Activated CD4-positive, alpha-beta T cell treated with anti-CD3 and anti-CD28 coated beads, Interleukin-2, amount 10 ng/mL, durations not matched to agents 24 days and 14 days (primary cell): ENCODE measurements around the gene CCS. TPM values are rescaled to one million over a fixed set of nuclear protein-coding genes. Genes with fewer than 3 reads are reported as not detected.
"Not testable (repeated sequence)": the region's sequence is repeated elsewhere in the genome, so short reads cannot be mapped to it uniquely, and the experiment has no call there.

ENCODE experiments used
- DNase-seq: peaks from one replicate; pipeline ENCODE4 v3.0.0; 2022
- H3K27ac Mint-ChIP-seq: one replicate; pipeline ENCODE4 v1.8.0; 2022; ENCODE audit warnings: mild to moderate bottlenecking, mixed read lengths
- H3K27me3 Mint-ChIP-seq: one replicate; pipeline ENCODE4 v1.8.0; 2022; ENCODE audit warnings: mixed read lengths
- H3K36me3 Mint-ChIP-seq: one replicate; pipeline ENCODE4 v1.8.0; 2022; ENCODE audit warnings: low read depth, mild to moderate bottlenecking, mixed read lengths
- H3K4me1 Mint-ChIP-seq: one replicate; pipeline ENCODE4 v1.8.0; 2021; ENCODE audit warnings: mixed read lengths
- H3K4me3 Mint-ChIP-seq: one replicate; pipeline ENCODE4 v1.8.0; 2022; ENCODE audit warnings: mild to moderate bottlenecking, moderate library complexity, mixed read lengths
- H3K9me3 Mint-ChIP-seq: one replicate; pipeline ENCODE4 v1.8.0; 2021; ENCODE audit warnings: mixed read lengths
- intact Hi-C: fragments of 100-400 bp; cut with micrococcal nuclease; formaldehyde crosslinking; loops from one replicate; pipeline ENCODE4 v1.15.1; 2023
- total RNA-seq: library from RNA; stranded (reverse); gene quantifications from 2 replicates; pipeline ENCODE4 v1.2.3, GENCODE V29; 2022

Gene CCS
- total RNA-seq, result 28.3 and 31.4 TPM in 2 replicates

- intact Hi-C loops, result loop anchor here (1.0 to 2.0 kb wide), 4 partner anchors 24 to 86 kb away; partner anchors contain the start of genes ACTN3, RBM14, RBM4 and ZDHHC24
- Mint-ChIP-seq H3K27me3 (no peaks in the 10 kb centered on the region), H3K27ac (peak within 1 kb of the TSS; percentile 97), H3K9me3 (no peaks in the 10 kb centered on the region), H3K4me3 (peak within 1 kb of the TSS; percentile 99), H3K36me3 (peaks cover 3% of the 10 kb centered on the region), H3K4me1 (peaks cover 21% of the 10 kb centered on the region)
- peak; percentile 99 for DNase-seq
Observed at GRCh38 chr11:66592457-66593302, at the start of gene CCS, which contains the start of gene CCDC87. CCS (plus strand) TSS chr11:66593185; CDS start chr11:66593262, 77 bp downstream. CCDC87 (minus strand) TSS chr11:66593063; CDS start chr11:66593015, 48 bp downstream.

- Mint-ChIP-seq H3K36me3 (peaks cover 25% of the 10 kb centered on the region), H3K27ac (peak overlapping the region; percentile 61), H3K9me3 (no peaks in the 10 kb centered on the region), H3K4me3 (peak overlapping the region; percentile 75), H3K27me3 (peaks cover 2% of the 10 kb centered on the region), H3K4me1 (peaks cover 17% of the 10 kb centered on the region)
- DNase-seq, result peak; percentile 83
- intact Hi-C loops, result no loop called here
Observed at GRCh38 chr11:66543263-66544107, 49.5 kb upstream of the CCS start.

DNA sequence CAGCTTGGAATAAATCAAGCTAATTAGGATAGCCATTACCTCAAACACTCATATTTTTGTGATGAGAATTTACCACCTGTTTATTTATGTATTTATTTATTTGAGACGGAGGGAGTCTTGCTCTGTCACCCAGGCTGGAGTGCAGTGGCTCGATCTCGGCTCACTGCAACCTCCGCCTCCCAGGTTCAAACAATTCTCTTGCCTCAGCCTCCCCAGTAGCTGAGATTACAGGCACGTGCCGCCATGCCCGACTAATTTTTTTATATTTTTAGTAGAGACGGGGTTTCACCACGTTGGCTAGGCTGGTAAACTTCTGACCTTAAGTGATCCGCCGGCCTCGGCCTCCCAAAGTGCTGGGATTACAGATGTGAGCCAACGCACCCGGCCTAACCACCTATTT, 48.0 kb upstream of the CCS start:
- peaks cover 17% of the 10 kb centered on the region for H3K4me1 Mint-ChIP-seq
- DNase-seq, H3K9me3 Mint-ChIP-seq, intact Hi-C loops: not testable (repeated sequence)
- peaks cover 11% of the 10 kb centered on the region for H3K27me3 Mint-ChIP-seq
- peak overlapping the region; percentile 89 for H3K4me3 Mint-ChIP-seq
- peak overlapping the region; percentile 80 for H3K27ac Mint-ChIP-seq
- H3K36me3 Mint-ChIP-seq, result peaks cover 22% of the 10 kb centered on the region

DNA sequence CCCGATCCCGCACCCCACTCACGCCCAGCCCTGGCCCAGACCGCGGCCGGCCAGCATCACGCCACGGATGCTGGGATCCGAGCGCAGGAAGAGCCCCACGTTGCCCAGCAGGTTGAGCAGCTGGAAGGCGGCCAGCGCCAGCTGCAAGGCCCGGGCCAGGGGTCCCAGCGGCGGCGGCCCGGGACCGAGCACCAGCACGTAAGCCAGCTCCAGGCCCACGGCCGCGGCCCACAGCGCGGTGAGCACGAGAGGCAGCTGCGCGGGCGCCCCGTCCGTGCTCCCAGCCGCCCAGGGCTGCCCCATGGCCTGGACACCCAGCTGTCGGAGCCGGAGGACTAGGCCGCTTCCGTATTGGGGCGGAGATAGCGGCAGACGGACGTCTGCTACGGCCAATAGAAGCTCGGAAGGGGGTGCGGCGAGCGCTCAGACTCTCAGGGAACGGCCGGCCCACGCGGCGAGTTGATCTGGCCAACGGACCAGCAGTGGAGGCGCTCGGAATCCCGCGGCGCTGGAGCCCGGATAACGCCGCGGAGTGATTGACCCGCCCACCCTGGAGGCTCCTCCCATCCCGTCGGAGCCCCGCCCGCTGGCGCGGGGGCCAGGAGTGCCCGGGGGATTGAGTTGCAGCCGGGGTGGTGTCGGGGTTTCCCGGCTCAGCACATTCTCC, 47.2 kb upstream of the CCS start, which contains the start of gene ZDHHC24:
Gene ZDHHC24 (minus strand): TSS at position 348 of the 667 bp plus-strand sequence. CDS start 45 bp downstream, at position 303.
- no peaks in the 10 kb centered on the region for H3K9me3 Mint-ChIP-seq

DNA sequence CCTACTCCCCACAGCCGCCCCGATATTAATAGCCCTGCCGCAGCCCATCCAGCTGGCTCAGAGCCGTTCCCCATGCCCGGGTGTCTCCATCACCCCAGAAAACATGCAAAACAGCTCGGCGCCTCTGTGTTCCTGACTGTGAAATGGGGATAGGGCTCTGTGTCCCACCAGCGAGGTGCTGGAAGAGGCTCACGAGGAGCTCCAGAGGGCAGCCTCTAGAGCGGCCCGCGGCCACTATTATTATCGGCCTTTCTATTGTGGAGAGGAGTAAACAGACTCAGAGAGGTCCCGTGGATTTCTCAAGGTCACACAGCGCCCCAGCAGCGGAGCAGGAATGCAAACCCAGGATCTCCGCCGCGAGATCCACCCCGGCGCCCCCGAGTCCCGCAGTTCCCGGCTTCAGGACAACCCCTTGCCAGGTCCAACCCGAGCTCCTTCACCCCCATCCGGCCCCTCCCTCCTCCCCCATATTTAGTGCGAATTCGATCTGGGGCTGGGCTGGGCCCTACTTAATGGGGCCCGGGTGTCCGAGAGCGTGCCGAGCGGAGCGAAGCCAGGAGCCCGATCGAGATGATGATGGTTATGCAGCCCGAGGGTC, 46.5 kb upstream of the CCS start, which contains the start of gene ACTN3:
Gene ACTN3 (plus strand): TSS at position 536 of the 598 bp plus-strand sequence. CDS start 35 bp downstream, at position 571.
- intact Hi-C loops, result loop anchor here (1.0 to 2.0 kb wide), 4 partner anchors 36 to 132 kb away; partner anchors contain the start of genes BBS1, CCDC87, CCS and DPP3
- no peaks in the 10 kb centered on the region for H3K9me3 Mint-ChIP-seq
- peak within 1 kb of the TSS; percentile 79 for H3K27ac Mint-ChIP-seq
- H3K36me3 Mint-ChIP-seq, result peaks cover 16% of the 10 kb centered on the region
- peak within 1 kb of the TSS; percentile 89 for H3K4me3 Mint-ChIP-seq
- H3K4me1 Mint-ChIP-seq, result peaks cover 17% of the 10 kb centered on the region
- no peak for DNase-seq
- peaks cover 13% of the 10 kb centered on the region for H3K27me3 Mint-ChIP-seq

More for the DNA sequence above, 47.2 kb upstream of the CCS start, which contains the start of gene ZDHHC24:
- intact Hi-C loops, result loop anchor here (1.0 to 2.0 kb wide), 4 partner anchors 36 to 132 kb away; partner anchors contain the start of genes BBS1, CCDC87, CCS and DPP3
- H3K27me3 Mint-ChIP-seq, result peaks cover 13% of the 10 kb centered on the region
- peak within 1 kb of the TSS; percentile 89 for H3K4me3 Mint-ChIP-seq
- DNase-seq, result peak; percentile 97
- H3K36me3 Mint-ChIP-seq, result peaks cover 20% of the 10 kb centered on the region
- H3K4me1 Mint-ChIP-seq, result peaks cover 17% of the 10 kb centered on the region
- H3K27ac Mint-ChIP-seq, result peak within 1 kb of the TSS; percentile 80

DNA sequence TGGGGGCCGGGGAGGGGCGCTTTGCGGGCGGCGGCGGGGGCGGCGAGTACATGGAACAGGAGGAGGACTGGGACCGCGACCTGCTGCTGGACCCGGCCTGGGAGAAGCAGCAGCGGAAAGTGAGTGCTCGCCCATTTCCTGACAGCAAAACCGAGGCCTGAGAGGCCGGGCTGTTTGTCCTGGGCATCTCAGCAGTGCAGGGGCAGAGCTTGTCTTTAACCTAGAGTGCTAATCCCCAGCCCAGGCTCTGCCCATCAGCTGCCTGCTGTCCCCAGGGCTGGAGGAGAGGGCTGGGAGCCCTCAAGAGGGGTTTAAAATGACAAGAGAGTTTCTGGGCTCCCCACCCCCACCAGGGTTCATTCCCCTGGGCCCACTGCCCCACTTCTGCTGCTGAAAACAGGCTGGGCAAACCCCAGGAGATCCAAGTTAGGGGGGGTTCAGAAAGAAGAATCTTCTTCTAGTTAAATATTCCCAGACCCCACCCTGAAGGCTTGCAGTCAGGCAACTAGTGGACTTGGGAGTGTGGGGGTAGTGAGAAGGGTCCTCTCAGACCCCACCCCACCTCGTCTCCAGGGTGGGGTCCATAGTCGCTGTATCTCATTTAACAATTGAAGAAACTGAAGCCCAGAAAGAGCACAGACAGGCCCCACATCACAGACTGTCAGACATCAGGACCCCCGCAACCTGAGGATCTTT, 45.9 kb upstream of the CCS start:
- no peaks in the 10 kb centered on the region for H3K9me3 Mint-ChIP-seq
- H3K4me1 Mint-ChIP-seq, result peaks cover 17% of the 10 kb centered on the region
- H3K27me3 Mint-ChIP-seq, result peaks cover 13% of the 10 kb centered on the region
- peaks cover 10% of the 10 kb centered on the region for H3K36me3 Mint-ChIP-seq
- intact Hi-C loops, result loop anchor here (1.0 to 2.0 kb wide), 4 partner anchors 37 to 131 kb away; partner anchors contain the start of genes BBS1, CCDC87, CCS and DPP3
- no peak overlapping the region for H3K27ac Mint-ChIP-seq
- peak overlapping the region; percentile 89 for H3K4me3 Mint-ChIP-seq
- peak; percentile 61 for DNase-seq

DNA sequence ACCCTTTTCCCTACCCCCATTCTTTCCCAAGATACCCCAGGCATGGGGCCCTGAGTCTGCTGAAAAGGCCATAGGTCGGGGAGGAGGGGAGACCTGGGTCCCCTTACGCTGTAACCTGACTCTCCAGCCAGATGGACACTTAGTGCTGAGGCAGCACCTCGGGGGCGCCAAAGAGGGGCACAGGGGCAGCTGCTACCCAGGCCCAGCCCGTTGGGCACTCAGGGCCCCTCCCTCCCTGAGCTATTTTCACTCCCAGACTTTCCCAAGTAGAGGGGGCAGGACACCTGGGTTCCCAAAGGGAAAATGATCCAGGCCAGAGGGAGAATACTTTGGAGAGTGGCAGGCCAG, 45.3 kb upstream of the CCS start:
- intact Hi-C loops, result loop anchor here (2.0 kb wide), 1 partner anchor 45 kb away; the partner anchor contains the start of genes CCDC87 and CCS
- H3K9me3 Mint-ChIP-seq, result no peaks in the 10 kb centered on the region
- peaks cover 15% of the 10 kb centered on the region for H3K4me1 Mint-ChIP-seq
- H3K4me3 Mint-ChIP-seq, result no peak overlapping the region
- peaks cover 13% of the 10 kb centered on the region for H3K27me3 Mint-ChIP-seq
- no peak overlapping the region for H3K27ac Mint-ChIP-seq
- H3K36me3 Mint-ChIP-seq, result peaks cover 5% of the 10 kb centered on the region
- no peak for DNase-seq

DNA sequence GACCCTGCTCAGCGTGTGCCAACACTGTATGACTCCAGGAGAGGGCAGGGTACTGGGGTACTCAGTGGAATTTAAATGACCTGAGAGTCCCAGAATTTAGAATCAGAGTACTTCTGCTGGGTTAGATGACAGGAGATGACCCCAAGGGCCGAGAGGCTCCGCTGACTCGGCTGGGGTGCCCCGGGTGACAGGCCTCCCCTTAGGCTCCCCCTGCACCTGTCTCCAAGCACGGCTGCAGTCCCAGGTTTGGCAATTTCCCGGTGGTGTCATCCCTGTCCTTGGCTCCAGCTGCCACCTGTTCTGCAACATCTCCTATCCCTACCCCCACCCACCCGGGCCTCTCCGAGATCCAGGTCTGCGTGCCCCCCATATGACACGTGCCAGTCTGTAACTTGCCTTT, 44.9 kb upstream of the CCS start:
- no peak overlapping the region for H3K4me3 Mint-ChIP-seq
- no peak for DNase-seq
- H3K36me3 Mint-ChIP-seq, result peaks cover 4% of the 10 kb centered on the region
- peaks cover 13% of the 10 kb centered on the region for H3K27me3 Mint-ChIP-seq
- H3K4me1 Mint-ChIP-seq, result peaks cover 15% of the 10 kb centered on the region
- intact Hi-C loops, result no loop called here
- H3K9me3 Mint-ChIP-seq, result no peaks in the 10 kb centered on the region
- no peak overlapping the region for H3K27ac Mint-ChIP-seq

DNA sequence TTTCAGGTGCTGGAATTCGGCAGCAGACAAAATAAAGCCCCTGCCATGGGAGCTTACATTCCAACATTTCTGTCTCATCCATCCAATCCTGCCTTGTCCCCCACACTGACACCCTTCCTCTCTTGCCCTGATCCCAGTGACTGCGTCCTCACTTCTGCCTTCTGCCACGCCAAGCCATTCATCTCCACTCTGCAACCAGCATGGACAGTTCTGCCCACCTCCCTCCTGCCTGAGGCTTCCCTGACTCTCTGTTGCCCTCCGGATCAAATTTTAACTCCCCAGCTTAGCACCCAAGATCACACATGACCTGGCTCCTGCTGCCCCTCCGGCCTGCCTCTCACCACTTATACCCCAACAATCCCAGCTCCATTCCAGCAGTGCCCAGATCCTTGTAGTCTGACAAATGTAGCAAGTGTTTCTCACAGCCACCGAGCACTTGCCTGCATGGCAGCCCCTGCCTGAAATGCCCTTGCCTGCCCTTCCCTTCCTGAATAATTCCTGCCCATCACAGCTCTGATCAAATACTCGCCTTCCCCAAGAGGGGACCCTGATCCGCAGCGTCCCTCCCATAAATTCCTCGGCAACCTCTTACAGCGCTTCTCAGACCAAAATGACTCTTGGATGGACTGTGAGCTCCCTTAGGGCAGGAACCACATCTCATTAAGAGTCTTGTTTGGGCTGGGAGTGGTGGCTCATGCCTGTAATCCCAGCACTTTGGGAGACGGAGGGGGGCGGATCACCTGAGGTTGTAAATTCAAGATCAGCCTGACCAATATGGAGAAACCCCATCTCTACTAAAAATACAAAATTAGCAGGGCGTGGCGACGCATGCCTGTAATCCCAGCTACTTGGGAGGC, 44.0 kb upstream of the CCS start:
- peaks cover 13% of the 10 kb centered on the region for H3K27me3 Mint-ChIP-seq
- no peak for DNase-seq
- intact Hi-C loops, result no loop called here
- H3K27ac Mint-ChIP-seq, result no peak overlapping the region
- H3K4me1 Mint-ChIP-seq, result peaks cover 10% of the 10 kb centered on the region
- no peaks in the 10 kb centered on the region for H3K9me3 Mint-ChIP-seq
- H3K36me3 Mint-ChIP-seq, result no peaks in the 10 kb centered on the region
- no peak overlapping the region for H3K4me3 Mint-ChIP-seq

DNA sequence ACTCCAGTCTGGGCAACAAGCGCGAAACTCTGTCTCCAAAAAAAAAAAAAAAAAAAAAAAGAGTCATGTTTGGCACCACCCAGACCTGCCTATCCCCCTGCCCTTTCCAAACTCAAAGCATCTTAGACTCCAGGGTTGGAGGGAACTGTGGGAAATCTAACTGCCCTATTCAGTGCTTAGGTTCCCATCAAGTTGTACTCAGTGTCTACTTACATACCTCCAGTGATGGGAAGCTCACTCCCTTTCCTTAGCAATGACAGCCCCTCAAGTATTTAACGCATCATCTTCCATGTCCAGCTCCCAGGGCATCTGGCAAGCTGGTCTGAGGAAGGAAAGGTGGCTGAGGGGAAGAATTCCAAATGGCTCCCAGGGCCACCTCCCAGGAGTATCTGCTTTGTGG, 43.3 kb upstream of the CCS start:
- DNase-seq, result no peak
- intact Hi-C loops, result no loop called here
- Mint-ChIP-seq H3K27ac (no peak overlapping the region), H3K4me1 (peaks cover 5% of the 10 kb centered on the region), H3K27me3 (peaks cover 13% of the 10 kb centered on the region), H3K4me3 (no peak overlapping the region), H3K36me3 (no peaks in the 10 kb centered on the region), H3K9me3 (no peaks in the 10 kb centered on the region)

DNA sequence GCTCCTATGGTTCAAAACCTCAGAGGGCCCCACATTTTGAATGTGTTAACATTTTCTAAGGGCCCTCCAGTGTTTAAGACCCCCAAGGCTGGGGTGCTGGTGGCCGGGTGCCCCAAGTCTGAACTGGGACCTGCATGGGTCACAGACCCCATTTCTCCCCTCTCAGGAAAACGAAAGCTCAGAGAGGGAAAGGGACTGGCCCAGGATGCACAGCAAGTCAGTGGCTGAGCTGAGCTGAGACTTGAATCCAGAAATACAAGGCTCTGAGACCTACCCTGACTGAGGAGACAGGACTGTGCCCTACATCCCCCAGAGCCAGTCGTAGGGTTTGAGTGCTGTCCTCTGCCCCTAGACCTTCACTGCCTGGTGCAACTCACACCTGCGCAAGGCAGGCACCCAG, 42.1 kb upstream of the CCS start:
- Mint-ChIP-seq H3K27ac (no peak overlapping the region), H3K4me3 (no peak overlapping the region), H3K9me3 (no peaks in the 10 kb centered on the region), H3K27me3 (peaks cover 15% of the 10 kb centered on the region), H3K4me1 (peaks cover 2% of the 10 kb centered on the region), H3K36me3 (no peaks in the 10 kb centered on the region)
- no peak for DNase-seq
- intact Hi-C loops, result no loop called here
